ENCODE results near the gene OAS3.

The OAS3 gene

DNA sequence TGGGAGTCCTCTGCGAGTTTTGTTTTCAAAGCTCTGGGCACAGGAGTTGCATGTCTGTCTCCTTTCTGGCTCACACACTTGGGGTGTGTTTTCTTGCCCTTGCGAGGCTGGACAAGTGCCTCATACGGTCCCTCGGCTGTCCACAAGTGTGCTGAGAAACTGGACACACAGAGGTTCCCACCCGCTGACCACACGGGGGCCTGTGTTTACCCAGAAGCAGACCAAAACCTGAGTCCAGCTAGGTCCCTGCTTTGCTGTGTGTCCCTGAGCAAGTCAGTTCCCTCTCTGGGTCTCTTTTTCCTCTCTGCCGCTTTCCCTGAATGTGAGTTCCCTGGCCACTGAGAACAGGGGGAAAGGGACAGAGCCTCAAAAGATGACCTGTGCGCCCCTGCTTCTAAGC, 39.4 kb downstream of the OAS3 start:
- Histone ChIP-seq H3K9ac (ENCODE audit: low read length) (no peak overlapping the region), H3K4me2 (ENCODE audit: low read length) (no peak overlapping the region), H2AK5ac (ENCODE audit: low read length) (no peak overlapping the region), H2BK5ac (ENCODE audit: low read depth, low read length, poor library complexity) (no peak overlapping the region), H2BK12ac (ENCODE audit: low read length) (no peak overlapping the region), H4K12ac (ENCODE audit: low read depth, low read length) (no peak overlapping the region), H3K79me2 (ENCODE audit: control insufficient read depth, insufficient read depth, low read length, poor library complexity) (no peaks in the 10 kb centered on the region), H3K18ac (ENCODE audit: low read length) (no peak overlapping the region), H4K91ac (ENCODE audit: low read depth, low read length) (no peak overlapping the region), H2AFZ (ENCODE audit: insufficient read depth, low read length, poor library complexity) (no peak overlapping the region), H3K4me3 (ENCODE audit: low read depth, low read length) (no peak overlapping the region), H3K36me3 (ENCODE audit: control insufficient read depth in 1 of 2, insufficient read depth in 2 of 2, low read length in 2 of 2) (no peaks in the 10 kb centered on the region), H3K4me1 (ENCODE audit: control insufficient read depth in 1 of 2, insufficient read depth in 2 of 2, low read length in 2 of 2) (no peaks in the 10 kb centered on the region), H3K79me1 (ENCODE audit: low read length) (no peaks in the 10 kb centered on the region), H3K23ac (ENCODE audit: low read length) (no peak overlapping the region), H4K8ac (ENCODE audit: low read depth, low read length) (no peak overlapping the region), H3K4ac (ENCODE audit: low read depth, low read length) (no peak overlapping the region), H3K14ac (ENCODE audit: low read length) (no peak overlapping the region), H3K9me3 (ENCODE audit: insufficient read depth, low read depth, low read length) (no peaks in the 10 kb centered on the region), H3K27ac (ENCODE audit: low read depth, low read length) (no peak overlapping the region), H2BK120ac (ENCODE audit: insufficient read depth, low read length, poor library complexity) (no peak overlapping the region), H3K27me3 (ENCODE audit: insufficient read depth, low read length) (no peaks in the 10 kb centered on the region)
- no peak for DNase-seq
- no CpG with 5 or more reads among the region's 8 CpGs for WGBS (ENCODE audit: extremely low coverage, insufficient coverage, insufficient read length)

DNA sequence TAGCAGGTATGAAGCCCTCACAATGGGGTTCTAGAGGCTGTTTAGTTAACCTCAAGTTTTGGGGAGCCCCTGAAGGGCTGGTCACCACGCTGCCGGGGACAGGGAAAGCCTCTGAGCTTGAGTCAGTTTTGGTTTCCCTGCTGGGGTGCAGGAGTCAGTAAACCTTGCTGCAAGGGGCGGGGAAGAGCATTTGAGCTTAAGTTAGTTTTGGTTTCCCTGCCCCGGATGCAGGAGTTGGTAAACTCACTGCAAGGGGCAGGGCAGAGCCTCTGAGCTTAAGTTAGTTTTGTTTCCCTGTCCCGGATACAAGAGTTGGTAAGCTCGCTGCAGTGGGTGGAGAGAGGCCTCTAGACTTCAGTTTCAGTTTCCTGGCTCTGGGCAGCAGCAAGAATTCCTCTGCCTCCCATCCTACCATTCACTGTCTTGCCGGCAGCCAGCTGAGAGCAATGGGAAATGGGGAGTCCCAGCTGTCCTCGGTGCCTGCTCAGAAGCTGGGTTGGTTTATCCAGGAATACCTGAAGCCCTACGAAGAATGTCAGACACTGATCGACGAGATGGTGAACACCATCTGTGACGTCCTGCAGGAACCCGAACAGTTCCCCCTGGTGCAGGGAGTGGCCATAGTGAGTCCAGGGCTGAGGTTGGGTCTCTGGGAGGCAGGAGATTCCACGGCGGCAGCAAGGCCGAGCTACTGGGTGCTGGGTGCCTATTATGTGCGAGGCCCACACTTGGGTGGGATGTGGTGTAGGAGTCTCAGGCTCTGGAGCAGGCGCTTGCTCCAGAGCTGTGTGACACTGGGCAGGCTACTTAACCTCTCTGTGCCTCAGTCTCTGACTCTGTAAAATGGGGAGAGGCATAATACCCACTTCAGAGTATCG, 40.1 kb downstream of the OAS3 start, which contains the start of gene OAS2:
Gene OAS2 (plus strand): TSS at position 357 of the 878 bp plus-strand sequence. CDS start 90 bp downstream, at position 447.
- peak; percentile 16 to 53 for DNase-seq
- Histone ChIP-seq H4K91ac (ENCODE audit: low read depth, low read length) (no peak within 1 kb of the TSS), H3K23ac (ENCODE audit: low read length) (no peak within 1 kb of the TSS), H3K9ac (ENCODE audit: low read length) (no peak within 1 kb of the TSS), H3K4me3 (ENCODE audit: low read depth, low read length) (no peak within 1 kb of the TSS), H3K4me2 (ENCODE audit: low read length) (no peak within 1 kb of the TSS), H4K8ac (ENCODE audit: low read depth, low read length) (no peak within 1 kb of the TSS), H2AK5ac (ENCODE audit: low read length) (no peak within 1 kb of the TSS), H4K12ac (ENCODE audit: low read depth, low read length) (no peak within 1 kb of the TSS), H3K4ac (ENCODE audit: low read depth, low read length) (no peak within 1 kb of the TSS), H3K36me3 (ENCODE audit: control insufficient read depth in 1 of 2, insufficient read depth in 2 of 2, low read length in 2 of 2) (no peaks in the 10 kb centered on the region), H3K79me2 (ENCODE audit: control insufficient read depth, insufficient read depth, low read length, poor library complexity) (no peaks in the 10 kb centered on the region), H2BK120ac (ENCODE audit: insufficient read depth, low read length, poor library complexity) (no peak within 1 kb of the TSS), H3K14ac (ENCODE audit: low read length) (no peak within 1 kb of the TSS), H3K27me3 (ENCODE audit: insufficient read depth, low read length) (no peaks in the 10 kb centered on the region), H2BK12ac (ENCODE audit: low read length) (no peak within 1 kb of the TSS), H3K9me3 (ENCODE audit: insufficient read depth, low read depth, low read length) (no peaks in the 10 kb centered on the region), H3K4me1 (ENCODE audit: control insufficient read depth in 1 of 2, insufficient read depth in 2 of 2, low read length in 2 of 2) (no peaks in the 10 kb centered on the region), H2BK5ac (ENCODE audit: low read depth, low read length, poor library complexity) (no peak within 1 kb of the TSS), H3K18ac (ENCODE audit: low read length) (no peak within 1 kb of the TSS), H3K27ac (ENCODE audit: low read depth, low read length) (no peak within 1 kb of the TSS), H3K79me1 (ENCODE audit: low read length) (no peaks in the 10 kb centered on the region), H2AFZ (ENCODE audit: insufficient read depth, low read length, poor library complexity) (no peak within 1 kb of the TSS)
- no CpG with 5 or more reads among the region's 19 CpGs for WGBS (ENCODE audit: extremely low coverage, insufficient coverage, insufficient read length)

DNA sequence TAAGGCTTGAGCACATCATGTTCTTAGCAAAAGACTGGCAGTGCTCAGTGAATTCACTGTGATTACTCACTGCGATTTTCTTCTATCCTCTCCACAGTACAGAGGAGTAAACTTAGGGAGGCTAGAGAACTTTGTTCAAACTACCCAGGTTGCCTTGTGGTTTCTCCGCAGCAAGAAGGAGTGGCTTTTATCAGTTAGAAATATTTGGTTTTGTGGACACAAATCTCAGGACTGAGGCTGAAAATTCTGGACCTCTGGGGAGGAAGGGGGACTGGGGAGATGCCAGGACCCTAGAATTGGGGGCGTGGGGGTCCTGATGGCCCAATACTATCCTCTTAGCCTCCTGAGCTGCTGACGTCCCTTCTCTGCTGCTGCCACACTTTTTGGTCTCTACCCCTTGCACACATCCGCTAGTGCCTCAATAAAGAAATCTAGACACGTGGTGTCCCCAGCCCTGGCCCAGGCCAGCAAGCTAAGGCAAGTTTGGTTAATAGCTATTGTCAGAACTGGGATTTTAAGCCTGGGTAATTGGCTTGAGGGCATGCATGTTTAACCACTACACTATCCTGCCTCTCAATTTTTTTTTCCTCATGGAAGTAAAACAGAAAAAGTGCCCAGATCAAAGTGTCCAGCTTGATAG, 40.9 kb downstream of the OAS3 start:
- Histone ChIP-seq H4K8ac (ENCODE audit: low read depth, low read length) (no peak overlapping the region), H2BK12ac (ENCODE audit: low read length) (no peak overlapping the region), H3K9ac (ENCODE audit: low read length) (no peak overlapping the region), H2BK120ac (ENCODE audit: insufficient read depth, low read length, poor library complexity) (no peak overlapping the region), H3K79me2 (ENCODE audit: control insufficient read depth, insufficient read depth, low read length, poor library complexity) (no peaks in the 10 kb centered on the region), H2AK5ac (ENCODE audit: low read length) (no peak overlapping the region), H3K27me3 (ENCODE audit: insufficient read depth, low read length) (no peaks in the 10 kb centered on the region), H2BK5ac (ENCODE audit: low read depth, low read length, poor library complexity) (no peak overlapping the region), H3K14ac (ENCODE audit: low read length) (no peak overlapping the region), H3K4me3 (ENCODE audit: low read depth, low read length) (no peak overlapping the region), H4K12ac (ENCODE audit: low read depth, low read length) (no peak overlapping the region), H3K9me3 (ENCODE audit: insufficient read depth, low read depth, low read length) (no peaks in the 10 kb centered on the region), H3K36me3 (ENCODE audit: control insufficient read depth in 1 of 2, insufficient read depth in 2 of 2, low read length in 2 of 2) (no peaks in the 10 kb centered on the region), H4K91ac (ENCODE audit: low read depth, low read length) (no peak overlapping the region), H2AFZ (ENCODE audit: insufficient read depth, low read length, poor library complexity) (no peak overlapping the region), H3K4me1 (ENCODE audit: control insufficient read depth in 1 of 2, insufficient read depth in 2 of 2, low read length in 2 of 2) (no peaks in the 10 kb centered on the region), H3K23ac (ENCODE audit: low read length) (no peak overlapping the region), H3K18ac (ENCODE audit: low read length) (no peak overlapping the region), H3K79me1 (ENCODE audit: low read length) (no peaks in the 10 kb centered on the region), H3K27ac (ENCODE audit: low read depth, low read length) (no peak overlapping the region), H3K4ac (ENCODE audit: low read depth, low read length) (no peak overlapping the region), H3K4me2 (ENCODE audit: low read length) (no peak overlapping the region)
- WGBS (ENCODE audit: extremely low coverage, insufficient coverage, insufficient read length): no CpG with 5 or more reads among the region's 6 CpGs
- DNase-seq: peak in 1 of 2 donors; percentile 9

DNA sequence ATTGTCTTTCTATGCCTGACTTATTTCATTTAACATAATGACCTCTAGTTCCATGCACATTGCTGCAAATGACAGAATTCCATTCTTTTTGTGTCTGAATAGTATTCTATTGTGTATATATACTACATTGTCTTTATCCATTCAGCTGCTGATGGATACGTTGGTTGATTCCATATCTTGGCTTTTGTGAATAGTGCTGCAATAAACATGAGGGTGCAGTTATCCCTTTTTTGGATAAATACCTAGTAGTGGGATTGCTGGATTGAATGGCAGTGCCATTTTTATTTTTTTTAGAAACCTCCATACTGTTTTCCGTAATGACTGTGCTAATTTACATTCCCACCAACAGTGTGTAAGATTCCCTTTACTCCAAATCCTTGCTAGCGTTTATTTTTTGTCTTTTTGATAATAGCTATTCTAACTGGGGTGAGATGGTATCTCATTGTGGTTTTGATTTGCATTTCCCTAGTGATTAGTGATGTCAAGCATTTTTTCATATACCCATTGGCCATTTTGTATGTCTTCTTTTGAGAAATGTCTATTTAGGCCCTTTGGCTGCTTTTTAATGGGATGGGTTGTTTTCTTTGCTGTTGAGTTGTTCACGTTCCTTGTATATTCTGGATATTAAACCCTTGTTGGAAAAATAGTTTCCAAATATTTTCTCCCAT, 42.4 kb downstream of the OAS3 start:
- WGBS (ENCODE audit: extremely low coverage, insufficient coverage, insufficient read length): no CpG with 5 or more reads among the region's 4 CpGs
- no peak for DNase-seq
- H2AK5ac ChIP-seq (ENCODE audit: low read length): no peak overlapping the region
- no peak overlapping the region for H3K14ac ChIP-seq (ENCODE audit: low read length)
- H3K9ac ChIP-seq (ENCODE audit: low read length): no peak overlapping the region
- no peak overlapping the region for H4K91ac ChIP-seq (ENCODE audit: low read depth, low read length)
- H3K4me2 ChIP-seq (ENCODE audit: low read length): no peak overlapping the region
- no peak overlapping the region for H2AFZ ChIP-seq (ENCODE audit: insufficient read depth, low read length, poor library complexity)
- no peak overlapping the region for H3K18ac ChIP-seq (ENCODE audit: low read length)
- no peaks in the 10 kb centered on the region for H3K79me1 ChIP-seq (ENCODE audit: low read length)
- H2BK120ac ChIP-seq (ENCODE audit: insufficient read depth, low read length, poor library complexity): no peak overlapping the region
- H3K4ac ChIP-seq (ENCODE audit: low read depth, low read length): no peak overlapping the region
- H2BK5ac ChIP-seq (ENCODE audit: low read depth, low read length, poor library complexity): no peak overlapping the region
- no peaks in the 10 kb centered on the region for H3K4me1 ChIP-seq (ENCODE audit: control insufficient read depth in 1 of 2, insufficient read depth in 2 of 2, low read length in 2 of 2)
- H3K79me2 ChIP-seq (ENCODE audit: control insufficient read depth, insufficient read depth, low read length, poor library complexity): no peaks in the 10 kb centered on the region
- H4K8ac ChIP-seq (ENCODE audit: low read depth, low read length): no peak overlapping the region
- no peaks in the 10 kb centered on the region for H3K9me3 ChIP-seq (ENCODE audit: insufficient read depth, low read depth, low read length)
- no peaks in the 10 kb centered on the region for H3K27me3 ChIP-seq (ENCODE audit: insufficient read depth, low read length)
- no peak overlapping the region for H3K27ac ChIP-seq (ENCODE audit: low read depth, low read length)
- no peak overlapping the region for H3K4me3 ChIP-seq (ENCODE audit: low read depth, low read length)
- H3K36me3 ChIP-seq (ENCODE audit: control insufficient read depth in 1 of 2, insufficient read depth in 2 of 2, low read length in 2 of 2): no peaks in the 10 kb centered on the region
- no peak overlapping the region for H3K23ac ChIP-seq (ENCODE audit: low read length)
- no peak overlapping the region for H2BK12ac ChIP-seq (ENCODE audit: low read length)
- no peak overlapping the region for H4K12ac ChIP-seq (ENCODE audit: low read depth, low read length)
